Vagina (tissue), 2 donors: Measurements from ENCODE around the gene CBFA2T3.

Experiments
- CTCF ChIP-seq, 3 experiments: fragments of 450-650 bp in 2 of 3; fragments of 200-600 bp in 1 of 3; sonication (generic) in 1 of 3; IDR thresholded peaks; one replicate each; pipeline ENCODE4 v1.5.1; 2017 to 2019; ENCODE audit warnings: antibody characterized with exemption in 3 of 3, mild to moderate bottlenecking in 2 of 3, moderate library complexity in 2 of 3
- POLR2A ChIP-seq, 2 donors: fragments of 450-650 bp; IDR thresholded peaks; one replicate each; pipeline ENCODE4 v1.6.1; 2017; ENCODE audit warnings: antibody characterized with exemption in 2 of 2, mild to moderate bottlenecking in 2 of 2, moderate library complexity in 2 of 2
- POLR2AphosphoS5 ChIP-seq, 2 donors: sonication (generic); formaldehyde crosslinking; IDR thresholded peaks; one replicate each; pipeline ENCODE4 v1.9.0; 2017; ENCODE audit warnings: antibody characterized with exemption in 2 of 2, mild to moderate bottlenecking in 2 of 2, low read depth in 1 of 2; ENCODE audit not compliant: insufficient read depth in 1 of 2

DNA sequence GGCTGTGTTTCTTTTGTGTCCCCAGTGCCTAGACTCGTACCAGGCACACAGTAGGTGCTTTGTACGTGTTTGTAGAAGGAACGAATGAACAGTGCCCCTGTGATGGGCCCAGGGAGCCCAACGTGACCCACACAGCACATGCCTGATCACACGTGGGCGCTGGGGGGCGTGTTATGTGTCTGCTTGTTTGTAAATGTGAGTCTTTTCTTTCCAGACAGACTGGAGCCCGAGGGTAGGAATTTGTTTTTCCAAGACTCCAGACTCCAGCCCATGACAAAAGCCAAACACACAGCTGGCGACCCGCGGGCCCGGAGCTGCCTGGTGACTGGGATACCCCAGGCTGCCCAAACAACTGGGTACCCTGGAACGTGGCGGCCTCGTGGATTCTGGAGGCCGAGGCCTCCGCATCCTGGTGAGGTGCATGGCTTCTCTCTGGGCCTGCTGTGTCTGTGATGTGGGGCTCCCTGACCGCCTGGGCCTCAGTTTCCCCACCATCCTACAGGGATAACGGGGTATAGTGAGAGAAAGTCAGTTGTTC, 14.9 kb upstream of the CBFA2T3 start:
- TF ChIP-seq POLR2AphosphoS5 (IDR thresholded peaks at IDR 0.05; ENCODE audit: insufficient read depth in 1 of 2, low read depth in 1 of 2) (no peak), CTCF (IDR thresholded peaks at IDR 0.05) (no peak), POLR2A (IDR thresholded peaks at IDR 0.05) (no peak)
